ENCODE results near the gene COIL. TPM values are rescaled to one million over a fixed set of nuclear protein-coding genes. Genes with fewer than 3 reads are reported as not detected.
"Not testable (repeated sequence)": the region's sequence is repeated elsewhere in the genome, so short reads cannot be mapped to it uniquely, and the experiment has no call there.

COIL gene
- total RNA-seq, 1 donor = 13.3 TPM

DNA sequence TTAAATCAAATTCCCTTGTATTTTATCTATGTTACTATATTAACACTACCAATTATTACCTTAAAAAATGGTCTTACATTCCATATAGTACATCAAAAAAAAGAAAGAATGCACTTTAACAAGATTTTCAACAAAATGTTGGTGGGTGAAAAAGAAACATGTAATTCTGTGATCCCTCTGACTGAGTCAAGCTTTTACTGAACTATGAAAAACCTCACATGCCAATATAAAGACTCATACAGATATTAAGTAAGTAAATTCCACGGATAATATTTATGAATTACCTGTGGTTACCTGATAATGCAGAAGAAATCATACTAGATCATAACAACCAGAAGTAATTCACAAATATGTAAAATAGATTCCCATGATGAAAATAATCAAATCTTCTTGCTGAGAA lies 12.4 kb downstream of the COIL start:
- H3K4me3 ChIP-seq (ENCODE audit: low read depth, low read length) = no peak overlapping the region
- TF ChIP-seq, protein P1, sequence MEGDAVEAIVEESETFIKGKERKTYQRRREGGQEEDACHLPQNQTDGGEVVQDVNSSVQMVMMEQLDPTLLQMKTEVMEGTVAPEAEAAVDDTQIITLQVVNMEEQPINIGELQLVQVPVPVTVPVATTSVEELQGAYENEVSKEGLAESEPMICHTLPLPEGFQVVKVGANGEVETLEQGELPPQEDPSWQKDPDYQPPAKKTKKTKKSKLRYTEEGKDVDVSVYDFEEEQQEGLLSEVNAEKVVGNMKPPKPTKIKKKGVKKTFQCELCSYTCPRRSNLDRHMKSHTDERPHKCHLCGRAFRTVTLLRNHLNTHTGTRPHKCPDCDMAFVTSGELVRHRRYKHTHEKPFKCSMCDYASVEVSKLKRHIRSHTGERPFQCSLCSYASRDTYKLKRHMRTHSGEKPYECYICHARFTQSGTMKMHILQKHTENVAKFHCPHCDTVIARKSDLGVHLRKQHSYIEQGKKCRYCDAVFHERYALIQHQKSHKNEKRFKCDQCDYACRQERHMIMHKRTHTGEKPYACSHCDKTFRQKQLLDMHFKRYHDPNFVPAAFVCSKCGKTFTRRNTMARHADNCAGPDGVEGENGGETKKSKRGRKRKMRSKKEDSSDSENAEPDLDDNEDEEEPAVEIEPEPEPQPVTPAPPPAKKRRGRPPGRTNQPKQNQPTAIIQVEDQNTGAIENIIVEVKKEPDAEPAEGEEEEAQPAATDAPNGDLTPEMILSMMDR (IDR thresholded peaks at IDR 0.05; ENCODE audit: insufficient read depth, low read length) = no peak
- DNase-seq (ENCODE audit: low read depth) = no peak

DNA sequence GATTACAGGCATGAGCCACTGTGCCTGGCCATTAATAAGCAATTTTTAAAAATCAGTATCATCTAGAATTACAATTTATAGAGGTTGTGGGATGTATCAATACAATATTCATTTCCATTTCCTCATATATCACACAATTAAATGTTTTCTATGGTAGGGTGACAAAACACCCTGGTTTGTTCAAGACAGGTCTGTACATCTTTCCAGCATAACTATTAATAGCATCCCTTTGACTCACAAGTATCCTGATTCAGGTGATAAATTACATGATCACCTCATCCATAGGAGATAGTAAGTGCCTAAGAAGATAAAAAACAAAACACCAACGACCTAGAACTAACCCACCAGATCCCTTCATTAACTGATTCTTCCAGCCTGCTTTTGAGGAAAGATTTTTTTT lies 13.1 kb downstream of the COIL start:
- no peak overlapping the region for H3K4me3 ChIP-seq (ENCODE audit: low read depth, low read length)
- no peak for DNase-seq (ENCODE audit: low read depth)
- TF ChIP-seq, protein P1 (IDR thresholded peaks at IDR 0.05; ENCODE audit: insufficient read depth, low read length) = no peak

DNA sequence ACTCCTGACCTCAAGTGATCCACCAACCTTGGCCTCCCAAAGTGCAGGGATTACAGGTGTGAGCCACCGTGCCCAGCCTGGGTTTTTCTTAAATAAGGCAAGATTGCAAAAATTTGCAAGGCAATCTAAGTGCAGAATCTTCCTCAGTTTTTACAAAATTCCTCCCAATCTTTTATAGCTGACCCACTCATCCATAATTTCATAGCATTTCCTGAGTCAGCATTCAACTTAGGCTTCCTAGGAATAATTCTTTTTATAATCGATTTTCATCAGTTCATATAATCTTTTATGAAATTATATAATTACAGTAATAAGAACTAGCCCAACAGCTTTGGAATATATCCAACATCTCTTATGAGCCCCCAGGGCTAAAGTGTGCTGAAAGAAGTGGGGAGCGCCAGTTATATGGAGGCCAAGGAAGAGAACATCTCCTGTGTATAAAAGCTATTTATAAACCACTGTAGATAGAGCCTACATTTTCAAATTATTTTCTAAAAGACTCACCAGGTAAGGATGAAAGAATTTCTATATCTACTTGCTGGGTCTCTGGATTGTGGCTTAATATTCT lies 14.8 kb downstream of the COIL start:
- TF ChIP-seq, protein P1 (IDR thresholded peaks at IDR 0.05; ENCODE audit: insufficient read depth, low read length) = no peak

DNA sequence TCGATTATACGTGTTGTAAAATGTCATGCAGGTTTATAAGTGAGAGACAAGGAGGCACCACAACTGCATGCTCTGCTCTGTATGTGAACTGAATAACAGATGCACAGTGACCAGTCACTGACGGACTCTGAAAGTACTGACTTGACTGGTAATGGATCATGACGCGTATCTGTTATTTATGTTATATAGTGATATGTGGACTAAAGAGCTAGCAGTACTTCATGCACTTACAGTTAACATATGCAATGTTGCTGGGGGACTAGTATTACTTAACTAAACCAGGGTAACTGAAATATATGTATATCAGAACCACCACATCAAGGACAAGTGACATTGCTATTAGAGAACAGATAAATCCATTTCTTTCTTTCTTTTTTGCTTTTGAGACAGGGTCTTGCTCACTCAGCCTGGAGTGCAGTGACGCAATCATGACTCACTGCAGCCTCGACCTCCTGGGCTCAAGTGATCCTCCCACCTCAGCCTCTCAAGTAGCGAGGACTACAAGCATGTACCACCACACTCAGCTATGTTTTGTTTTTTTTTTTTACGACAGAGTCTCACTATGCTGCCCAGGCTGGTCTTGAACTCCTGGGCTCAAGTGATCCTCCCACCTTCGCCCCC lies 17.2 kb downstream of the COIL start:
- TF ChIP-seq, protein P1 (IDR thresholded peaks at IDR 0.05; ENCODE audit: insufficient read depth, low read length) = no peak
- no peak for DNase-seq (ENCODE audit: low read depth)
- no peak overlapping the region for H3K4me3 ChIP-seq (ENCODE audit: low read depth, low read length)

More for the DNA sequence above, 14.8 kb downstream of the COIL start:
- no peak overlapping the region for H3K4me3 ChIP-seq (ENCODE audit: low read depth, low read length)
- no peak for DNase-seq (ENCODE audit: low read depth)

DNA sequence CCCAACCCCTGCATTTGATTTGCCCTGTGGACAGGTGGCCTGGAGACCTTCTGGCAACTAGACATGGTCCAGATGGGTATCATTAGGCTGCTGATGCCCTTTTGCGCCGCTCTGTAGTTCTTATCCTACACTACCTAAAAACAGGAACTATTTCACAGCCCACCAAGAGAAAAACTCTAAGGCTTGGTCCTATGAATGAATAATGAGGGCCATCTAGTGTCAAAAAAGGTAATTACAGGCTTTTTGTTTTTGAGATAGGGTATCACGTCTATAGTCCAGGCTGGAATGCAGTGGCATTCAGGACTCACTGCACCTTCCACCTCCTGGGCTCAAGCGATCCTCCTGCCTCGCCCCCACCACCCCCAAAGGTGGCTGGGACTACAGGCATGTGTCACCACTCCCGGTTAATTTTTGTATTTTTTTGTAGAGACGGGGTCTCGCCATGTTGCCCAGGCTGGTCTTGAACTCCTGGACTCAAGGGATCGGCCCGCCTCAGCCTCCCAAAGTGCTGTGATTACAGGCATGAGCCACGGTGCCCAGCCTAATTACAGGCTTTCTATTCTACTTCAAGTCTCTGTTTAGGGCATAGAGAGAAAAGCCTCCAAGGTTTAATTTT lies 20.9 kb downstream of the COIL start:
- no peak overlapping the region for H3K4me3 ChIP-seq (ENCODE audit: low read depth, low read length)
- peak; percentile 81 for DNase-seq (ENCODE audit: low read depth)
- TF ChIP-seq, protein P1 (IDR thresholded peaks at IDR 0.05; ENCODE audit: insufficient read depth, low read length) = peak; percentile 69

DNA sequence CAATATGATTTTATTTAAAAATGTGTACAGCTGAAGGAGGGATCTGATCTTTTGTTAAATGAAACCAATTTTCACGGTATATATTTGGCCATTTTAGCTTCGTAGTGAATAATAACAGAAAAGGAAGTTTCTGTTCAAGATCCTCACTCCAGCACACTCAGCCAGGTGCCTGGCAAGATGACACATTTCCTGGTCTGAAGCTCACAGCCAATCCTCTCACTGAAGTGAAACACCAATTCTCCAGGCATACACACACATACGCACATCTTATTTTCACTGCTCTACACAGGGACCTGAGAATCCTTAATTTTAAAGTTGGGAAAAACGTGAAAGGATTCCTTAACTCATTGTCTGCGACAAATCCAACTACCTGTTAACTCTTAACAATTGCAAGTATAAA lies 22.6 kb downstream of the COIL start:
- not testable (repeated sequence) for DNase-seq (ENCODE audit: low read depth); H3K4me3 ChIP-seq (ENCODE audit: low read depth, low read length)

DNA sequence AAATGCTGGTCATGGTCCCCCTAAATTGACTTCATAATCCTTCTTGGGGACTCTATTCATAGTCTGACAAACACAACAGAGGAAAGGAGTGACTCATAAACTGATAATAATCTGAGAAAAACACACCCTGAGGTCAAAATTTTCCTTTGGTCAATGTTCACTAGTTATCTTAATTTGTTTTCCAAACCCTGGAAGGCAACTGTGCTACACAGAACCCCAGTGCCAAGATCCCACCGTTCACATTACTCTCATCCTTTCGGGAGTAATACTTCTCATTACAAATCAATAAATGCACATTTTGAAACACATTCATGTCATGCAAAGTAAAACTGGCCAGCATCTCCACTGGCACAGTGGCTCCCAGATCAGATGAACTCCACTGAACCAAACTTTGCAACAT lies 23.2 kb downstream of the COIL start:
- H3K4me3 ChIP-seq (ENCODE audit: low read depth, low read length) = no peak overlapping the region
- DNase-seq (ENCODE audit: low read depth) = peak; percentile 32

More for the DNA sequence above, 23.2 kb downstream of the COIL start:
- TF ChIP-seq, protein P1 (IDR thresholded peaks at IDR 0.05; ENCODE audit: insufficient read depth, low read length) = no peak
